Liver (tissue), 9 donors: ENCODE data around the gene PLCL1. TPM values are rescaled to one million over a fixed set of nuclear protein-coding genes. Genes with fewer than 3 reads are reported as not detected.

ENCODE experiments used
- DNase-seq: peaks from one replicate; pipeline ENCODE4 v3.0.0-alpha.2; 2017; ENCODE audit warnings: low spot score
- H3K27ac ChIP-seq, 2 donors: one replicate each; pipeline ENCODE4 v1.7.0; 2013; ENCODE audit warnings: inconsistent platforms in 2 of 2, low read length in 2 of 2, control low read depth in 1 of 2, low read depth in 1 of 2, mild to moderate bottlenecking in 1 of 2
- H3K27me3 ChIP-seq, 4 donors: one replicate each; pipeline versions ENCODE4 v1.6.1 to v1.7.0; 2013; ENCODE audit warnings: low read length in 3 of 4, inconsistent platforms in 1 of 4, mild to moderate bottlenecking in 1 of 4, moderate library complexity in 1 of 4; ENCODE audit not compliant: control insufficient read depth in 4 of 4, insufficient read depth in 4 of 4
- H3K36me3 ChIP-seq, 4 donors: one replicate each; pipeline versions ENCODE4 v1.6.1 to v1.7.0; 2013; ENCODE audit warnings: low read length in 3 of 4, mild to moderate bottlenecking in 3 of 4, low read depth in 1 of 4, moderate library complexity in 1 of 4; ENCODE audit not compliant: control insufficient read depth in 4 of 4, insufficient read depth in 3 of 4
- H3K4me1 ChIP-seq, 4 donors: one replicate each; pipeline versions ENCODE4 v1.6.1 to v1.7.0; 2013; ENCODE audit warnings: low read length in 3 of 4, mild to moderate bottlenecking in 3 of 4, moderate library complexity in 1 of 4; ENCODE audit not compliant: control insufficient read depth in 4 of 4, insufficient read depth in 4 of 4
- H3K4me3 ChIP-seq, 3 donors: one replicate each; pipeline versions ENCODE4 v1.6.1 to v1.7.0; 2013; ENCODE audit warnings: low read length in 3 of 3, control low read depth in 1 of 3, low read depth in 1 of 3, mild to moderate bottlenecking in 1 of 3
- H3K9ac ChIP-seq, 2 donors: one replicate each; pipeline ENCODE4 v1.7.0; 2013; ENCODE audit warnings: low read length in 2 of 2, mild to moderate bottlenecking in 2 of 2, moderate library complexity in 2 of 2, control low read depth in 1 of 2, low read depth in 1 of 2
- H3K9me3 ChIP-seq, 4 donors: one replicate each; pipeline versions ENCODE4 v1.6.1 to v1.7.0; 2013; ENCODE audit warnings: low read length in 3 of 4; ENCODE audit not compliant: control insufficient read depth in 4 of 4
- FOXA1 ChIP-seq: IDR thresholded peaks from 2 replicates; pipeline ENCODE4 v1.6.1; 2016; ENCODE audit warnings: antibody characterized with exemption
- FOXA2 ChIP-seq: IDR thresholded peaks from 2 replicates; pipeline ENCODE4 v1.6.1; 2016; ENCODE audit warnings: antibody characterized with exemption
- GABPA ChIP-seq, 2 donors: IDR thresholded peaks in 1 of 2; conservative IDR thresholded peaks in 1 of 2; 2 replicates each; pipeline ENCODE4 v1.6.1; 2016; ENCODE audit warnings: antibody characterized with exemption in 2 of 2, mild to moderate bottlenecking in 1 of 2, moderate library complexity in 1 of 2
- HNF4A ChIP-seq, 2 donors: conservative IDR thresholded peaks; 2 replicates each; pipeline ENCODE4 v1.6.1; 2016; ENCODE audit warnings: antibody characterized with exemption in 2 of 2, mild to moderate bottlenecking in 2 of 2
- HNF4G ChIP-seq: IDR thresholded peaks from 2 replicates; pipeline ENCODE4 v1.6.1; 2016; ENCODE audit warnings: antibody characterized with exemption
- JUND ChIP-seq, 2 donors: IDR thresholded peaks; 2 replicates each; pipeline ENCODE4 v1.6.1; 2016; ENCODE audit warnings: antibody characterized with exemption in 2 of 2
- MAX ChIP-seq: IDR thresholded peaks from 2 replicates; pipeline ENCODE4 v1.6.1; 2016; ENCODE audit warnings: antibody characterized with exemption
- RAD21 ChIP-seq, 2 donors: IDR thresholded peaks; 2 replicates each; pipeline ENCODE4 v1.6.1; 2016; ENCODE audit warnings: antibody characterized with exemption in 2 of 2, mild to moderate bottlenecking in 2 of 2
- RXRA ChIP-seq, 2 donors: IDR thresholded peaks; 2 replicates each; pipeline ENCODE4 v1.6.1; 2017 to 2018; ENCODE audit warnings: antibody characterized with exemption in 2 of 2, mild to moderate bottlenecking in 1 of 2
- SP1 ChIP-seq: IDR thresholded peaks from 2 replicates; pipeline ENCODE4 v1.6.1; 2018; ENCODE audit warnings: antibody characterized with exemption, mild to moderate bottlenecking
- TAF1 ChIP-seq: conservative IDR thresholded peaks from 2 replicates; pipeline ENCODE4 v1.6.1; 2016; ENCODE audit warnings: antibody characterized with exemption, mild to moderate bottlenecking
- YY1 ChIP-seq: IDR thresholded peaks from 2 replicates; pipeline ENCODE4 v1.6.1; 2016; ENCODE audit warnings: antibody characterized with exemption, mild to moderate bottlenecking
- ZBTB33 ChIP-seq: IDR thresholded peaks from 2 replicates; pipeline ENCODE4 v1.6.1; 2016; ENCODE audit warnings: antibody characterized with exemption
- WGBS: extraction: QIAGEN DNeasy Blood & Tissue Kit; methylation state at CpG from one replicate; pipeline ENCODE4 v1.1.7; 2013; 5-methylcytosine and 5-hydroxymethylcytosine counted together
- polyA plus RNA-seq, 2 donors: library from polyadenylated mRNA; stranded (reverse) in 1 of 2; unstranded in 1 of 2; fragments of 200-250 nt in 1 of 2; fragments of >200 nt in 1 of 2; fragmentation: Nextera tagmentation in 1 of 2; extraction: Ambion mirVana in 1 of 2; gene quantifications; one replicate each; pipeline versions ENCODE4 v1.2.1 to v1.2.3, GENCODE V29; 2013 to 2015
- total RNA-seq, 2 donors: library from RNA; depleted of rRNA; stranded (reverse); fragments of >200 nt; gene quantifications; one replicate each; pipeline ENCODE4 v1.2.3, GENCODE V29; 2014
- TF ChIP-seq, protein P1 (sequence below): IDR thresholded peaks from 2 replicates; pipeline ENCODE4 v1.6.1; 2016; ENCODE audit warnings: antibody characterized with exemption
- donor health status: healthy.
- donor health status: healthy.
- donor health status: healthy.
- donor health status: healthy.
- donor health status: healthy.

PLCL1 gene
- total and polyA plus RNA-seq, 4 donors: 0.08 to 0.59 (median 0.31) TPM

GRCh38 chr2:198137733-198138132 is 333.3 kb downstream of the PLCL1 start (continued):
- no peak for TF ChIP-seq GABPA (IDR thresholded peaks at IDR 0.05 in 1 of 2, conservative IDR thresholded peaks at IDR 0.05 in 1 of 2)
- no peak for TF ChIP-seq ZBTB33
- no peak for TF ChIP-seq FOXA2
- TF ChIP-seq RXRA (IDR thresholded peaks at IDR 0.05): no peak
- TF ChIP-seq HNF4G: no peak
- no peak for TF ChIP-seq YY1

GRCh38 chr2:198141726-198142125 is 337.3 kb downstream of the PLCL1 start:
- Histone ChIP-seq H3K27ac (no peak overlapping the region), H3K9ac (no peak overlapping the region), H3K4me1 (no peaks in the 10 kb centered on the region), H3K27me3 (no peaks in the 10 kb centered on the region), H3K4me3 (no peak overlapping the region), H3K36me3 (no peaks in the 10 kb centered on the region), H3K9me3 (no peaks in the 10 kb centered on the region)
- TF ChIP-seq SP1: no peak
- 91% methylated on average over 2 of the region's 2 CpGs for WGBS
- DNase-seq: no peak

- TF ChIP-seq, protein P1, sequence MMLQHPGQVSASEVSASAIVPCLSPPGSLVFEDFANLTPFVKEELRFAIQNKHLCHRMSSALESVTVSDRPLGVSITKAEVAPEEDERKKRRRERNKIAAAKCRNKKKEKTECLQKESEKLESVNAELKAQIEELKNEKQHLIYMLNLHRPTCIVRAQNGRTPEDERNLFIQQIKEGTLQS: no peak
- TF ChIP-seq FOXA1 (no peak), ZBTB33 (no peak), MAX (no peak), GABPA (IDR thresholded peaks at IDR 0.05 in 1 of 2, conservative IDR thresholded peaks at IDR 0.05 in 1 of 2) (no peak), TAF1 (no peak), RAD21 (IDR thresholded peaks at IDR 0.05) (no peak), RXRA (IDR thresholded peaks at IDR 0.05) (no peak), HNF4G (no peak), JUND (IDR thresholded peaks at IDR 0.05) (no peak), HNF4A (conservative IDR thresholded peaks at IDR 0.05) (no peak)
- no peak overlapping the region for H3K9ac ChIP-seq
- 63% methylated on average over 4 of the region's 4 CpGs for WGBS
Measured at GRCh38 chr2:198143156-198143555, 338.8 kb downstream of the PLCL1 start.

More at GRCh38 chr2:198143156-198143555, 338.8 kb downstream of the PLCL1 start:
- H3K27me3 ChIP-seq: no peaks in the 10 kb centered on the region
- H3K36me3 ChIP-seq: no peaks in the 10 kb centered on the region
- no peak for DNase-seq
- no peaks in the 10 kb centered on the region for H3K9me3 ChIP-seq
- no peak overlapping the region for H3K27ac ChIP-seq
- H3K4me3 ChIP-seq: no peak overlapping the region
- no peaks in the 10 kb centered on the region for H3K4me1 ChIP-seq
